ENCODE measurements around the gene SMC5. TPM values are rescaled to one million over a fixed set of nuclear protein-coding genes. Genes with fewer than 3 reads are reported as not detected.

The SMC5 gene
- total and polyA plus RNA-seq, 2 of the 13 experiments (the other 11 are each of a cell fraction or from before 2014, with no cell fraction given), result 7.2 to 26.7 TPM

GRCh38 chr9:70260007-70260443 is 1.2 kb downstream of the SMC5 start (continued):
- TF ChIP-seq KLF12 (CRISPR knock-in tag; IDR thresholded peaks at IDR 0.05; ENCODE audit: borderline replicate concordance) (no peak), SMAD1 (CRISPR knock-in tag; IDR thresholded peaks at IDR 0.05; ENCODE audit: borderline replicate concordance, low read depth) (no peak), GMEB2 (CRISPR knock-in tag; IDR thresholded peaks at IDR 0.05; ENCODE audit: low read depth) (no peak), ZNF691 (CRISPR knock-in tag; IDR thresholded peaks at IDR 0.05; ENCODE audit: borderline replicate concordance, low read depth) (no peak), ZMYM4 (CRISPR knock-in tag; IDR thresholded peaks at IDR 0.05) (peak; percentile 14; the same call in 1 of the 2 replicates), ARNT (IDR thresholded peaks at IDR 0.05) (no peak), ZNF281 (CRISPR knock-in tag; IDR thresholded peaks at IDR 0.05; ENCODE audit: borderline replicate concordance) (no peak), ARNTL (CRISPR knock-in tag; IDR thresholded peaks at IDR 0.05) (no peak), ZNF598 (CRISPR knock-in tag; IDR thresholded peaks at IDR 0.05; ENCODE audit: borderline replicate concordance) (no peak), ZSCAN12 (CRISPR knock-in tag; IDR thresholded peaks at IDR 0.05) (no peak), ZBTB7B (CRISPR knock-in tag; IDR thresholded peaks at IDR 0.05) (no peak), AKNA (CRISPR knock-in tag; IDR thresholded peaks at IDR 0.05; ENCODE audit: borderline replicate concordance) (no peak), MAFF (IDR thresholded peaks at IDR 0.05; ENCODE audit: low read depth, low read length) (no peak), ZBTB14 (CRISPR knock-in tag; IDR thresholded peaks at IDR 0.05) (no peak), ZNF484 (CRISPR knock-in tag; IDR thresholded peaks at IDR 0.05; ENCODE audit: borderline replicate concordance, low read depth) (no peak), POLR2AphosphoS5 (IDR thresholded peaks at IDR 0.05; ENCODE audit: low read depth, low read length) (no peak), YY1 (IDR thresholded peaks at IDR 0.05; ENCODE audit: insufficient read depth, insufficient replicate concordance, low read depth, low read length) (no peak), NBN (conservative IDR thresholded peaks at IDR 0.05) (no peak)

Data from HepG2 (cell line).